Measurements from ENCODE around the gene ARHGAP31.
"Not testable (repeated sequence)": the region's sequence is repeated elsewhere in the genome, so short reads cannot be mapped to it uniquely, and the experiment has no call there.

ARHGAP31 gene

DNA sequence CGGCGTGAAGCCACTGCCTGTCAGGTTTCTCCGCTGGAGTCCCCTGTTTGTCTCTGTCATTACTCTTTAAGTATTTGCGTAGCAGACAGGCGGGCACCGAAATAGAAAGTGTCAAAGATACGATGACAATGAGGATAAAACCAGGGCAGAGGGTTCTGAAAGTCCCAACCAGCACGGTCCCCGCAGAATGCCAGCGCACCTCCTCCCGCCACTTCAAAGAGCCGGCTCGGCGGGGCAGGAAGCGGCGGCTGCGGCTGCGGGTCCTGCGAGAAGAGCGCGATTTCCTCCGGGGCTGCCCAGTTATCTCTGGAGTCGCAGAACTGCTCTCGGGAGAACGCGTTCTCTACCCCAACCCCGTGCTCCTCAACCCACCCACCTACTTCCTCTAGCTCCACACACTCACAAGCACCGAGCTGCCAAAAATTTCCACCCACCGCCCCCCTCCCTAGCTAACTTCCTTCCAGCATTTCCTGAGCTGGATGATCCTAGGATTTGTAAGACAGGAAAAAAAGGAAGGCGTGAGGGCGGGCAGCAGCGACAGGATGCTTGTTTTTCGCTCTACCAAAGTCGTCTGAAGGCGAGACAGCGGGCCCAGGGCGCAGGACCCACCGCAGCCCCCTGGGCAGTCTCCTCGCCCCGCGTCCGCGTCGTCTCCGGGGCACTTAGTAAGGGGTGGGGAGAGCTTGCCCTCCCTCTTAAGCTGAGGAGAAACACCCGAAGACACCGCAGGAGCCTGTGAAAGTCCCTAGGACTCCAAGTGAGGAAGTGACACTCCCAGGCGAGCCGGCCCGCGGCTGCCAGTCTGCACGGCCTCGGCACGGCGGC, at the start of gene ARHGAP31:
TSS of gene ARHGAP31 (plus strand) at position 513 of the 825 bp plus-strand sequence. CDS start 522 bp downstream, outside the sequence.
- DNase-seq, result no peak

DNA sequence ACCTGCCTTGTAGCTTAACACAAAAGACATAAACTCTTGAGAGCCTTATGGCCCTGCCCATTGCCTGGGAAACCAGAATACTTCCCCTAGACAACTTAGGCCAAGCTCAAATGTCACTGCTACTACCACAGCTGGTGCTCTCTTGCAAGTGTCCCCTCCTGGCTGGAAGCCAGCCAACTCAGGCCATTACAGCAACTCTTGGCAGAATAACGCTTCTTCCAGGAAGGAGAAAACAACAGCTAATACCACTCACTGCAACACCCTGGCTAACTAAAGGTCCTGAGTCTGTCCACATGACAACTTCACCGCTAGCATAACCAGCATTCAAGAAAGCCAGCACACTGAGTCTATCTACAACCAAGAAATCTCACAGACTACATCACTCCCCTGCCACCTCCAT, 48.4 kb upstream of the ARHGAP31 start:
- no peak for DNase-seq

GRCh38 chr3:119255214-119255613, 39.0 kb upstream of the ARHGAP31 start:
- no peak for DNase-seq

GRCh38 chr3:119257111-119257510, 37.1 kb upstream of the ARHGAP31 start:
- no peak for DNase-seq

DNA sequence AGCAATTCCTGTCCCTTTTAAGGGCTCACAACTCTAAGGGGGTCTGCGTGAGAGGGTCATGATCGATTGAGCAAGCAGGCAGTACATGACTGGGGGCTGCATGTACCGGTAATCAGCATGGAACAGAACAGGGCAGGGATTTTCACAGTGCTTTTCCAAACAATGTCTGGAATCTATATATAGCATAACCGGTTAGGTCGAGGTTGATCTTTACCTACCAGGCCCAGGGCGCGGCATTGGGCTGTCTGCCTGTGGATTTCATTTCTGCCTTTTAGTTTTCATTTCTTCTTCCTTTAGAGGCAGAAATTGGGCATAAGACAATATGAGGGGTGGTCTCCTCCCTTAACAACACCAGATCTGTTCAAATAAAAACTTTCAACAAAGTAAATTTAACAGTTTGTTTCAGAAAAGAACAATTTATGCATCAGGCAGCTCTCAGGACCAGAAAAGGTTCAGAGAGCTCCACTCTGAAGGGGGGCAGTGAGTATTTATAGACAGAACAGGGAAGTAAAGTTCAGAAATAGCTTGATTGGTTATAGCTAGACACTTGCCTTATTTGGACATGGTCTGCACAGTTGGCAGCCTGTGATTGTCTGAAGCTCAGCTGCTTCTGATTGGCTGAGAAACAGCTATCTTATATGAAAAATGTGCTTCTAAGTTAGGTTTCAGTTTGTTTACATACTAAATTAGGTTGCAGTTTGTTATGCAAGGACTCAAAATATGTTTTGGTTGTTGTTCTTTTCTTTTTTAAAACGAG, 36.4 kb upstream of the ARHGAP31 start:
- no peak for DNase-seq

- no peak for DNase-seq
Observed at GRCh38 chr3:119258915-119259314, 35.3 kb upstream of the ARHGAP31 start.

GRCh38 chr3:119259821-119260220, 34.4 kb upstream of the ARHGAP31 start:
- DNase-seq, result no peak

DNA sequence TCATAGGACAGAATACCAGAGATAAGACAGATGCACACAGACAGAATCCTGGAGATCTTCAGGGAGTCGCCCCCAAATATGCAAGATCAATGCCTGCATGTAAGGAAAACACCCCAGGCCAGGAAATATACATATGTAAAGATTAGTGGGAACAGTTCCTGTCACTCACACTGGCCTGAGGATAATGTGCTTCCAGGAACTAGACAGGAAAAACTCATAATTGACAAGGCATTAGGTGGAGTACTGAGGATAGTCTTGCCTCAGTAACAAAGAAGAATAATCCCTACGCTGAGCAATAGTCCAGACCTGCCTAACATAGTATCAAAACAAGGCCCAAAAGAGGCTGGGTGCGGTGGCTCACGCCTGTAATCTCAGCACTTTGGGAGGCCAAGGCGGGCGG, 33.1 kb upstream of the ARHGAP31 start:
- DNase-seq, result no peak

DNA sequence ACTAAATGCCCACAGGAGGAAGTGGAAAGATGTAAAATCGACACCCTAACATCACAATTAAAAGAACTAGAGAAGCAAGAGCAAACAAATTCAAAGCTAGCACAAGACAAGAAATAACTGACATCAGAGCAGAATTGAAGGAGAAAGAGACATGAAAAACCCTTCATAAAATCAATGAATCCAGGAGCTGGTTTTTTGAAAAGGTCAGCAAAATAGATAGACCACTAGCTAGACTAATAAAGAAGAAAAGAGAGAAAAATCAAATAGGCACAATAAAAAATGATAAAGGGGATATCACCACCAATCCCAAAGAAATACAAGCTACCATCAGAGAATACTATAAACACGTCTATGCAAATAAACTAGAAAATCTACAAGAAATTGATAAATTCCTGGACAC, 24.0 kb upstream of the ARHGAP31 start:
- DNase-seq, result not testable (repeated sequence)

DNA sequence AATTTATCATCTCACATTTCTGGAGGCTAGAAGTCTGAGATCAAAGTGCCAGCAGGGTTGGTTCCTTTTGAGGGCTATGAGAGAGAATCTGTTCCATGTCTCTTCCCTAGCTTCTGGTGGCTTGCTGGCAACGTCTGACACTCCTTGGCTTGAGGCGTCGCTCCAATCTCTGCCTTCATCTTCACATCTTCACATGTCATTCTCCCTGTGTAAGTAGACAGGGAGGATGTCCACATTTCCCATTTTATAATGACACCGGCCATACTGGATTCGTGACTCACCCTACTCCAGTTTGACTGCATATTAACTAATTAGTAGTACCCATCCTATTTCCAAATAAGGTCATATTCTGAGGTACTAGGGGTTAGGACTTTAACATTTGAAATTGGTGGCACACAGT, 17.5 kb upstream of the ARHGAP31 start:
- DNase-seq, result no peak

- DNase-seq, result no peak
Observed at GRCh38 chr3:119279101-119279554, 15.1 kb upstream of the ARHGAP31 start.

GRCh38 chr3:119279584-119280243, 14.5 kb upstream of the ARHGAP31 start:
- no peak for DNase-seq

DNA sequence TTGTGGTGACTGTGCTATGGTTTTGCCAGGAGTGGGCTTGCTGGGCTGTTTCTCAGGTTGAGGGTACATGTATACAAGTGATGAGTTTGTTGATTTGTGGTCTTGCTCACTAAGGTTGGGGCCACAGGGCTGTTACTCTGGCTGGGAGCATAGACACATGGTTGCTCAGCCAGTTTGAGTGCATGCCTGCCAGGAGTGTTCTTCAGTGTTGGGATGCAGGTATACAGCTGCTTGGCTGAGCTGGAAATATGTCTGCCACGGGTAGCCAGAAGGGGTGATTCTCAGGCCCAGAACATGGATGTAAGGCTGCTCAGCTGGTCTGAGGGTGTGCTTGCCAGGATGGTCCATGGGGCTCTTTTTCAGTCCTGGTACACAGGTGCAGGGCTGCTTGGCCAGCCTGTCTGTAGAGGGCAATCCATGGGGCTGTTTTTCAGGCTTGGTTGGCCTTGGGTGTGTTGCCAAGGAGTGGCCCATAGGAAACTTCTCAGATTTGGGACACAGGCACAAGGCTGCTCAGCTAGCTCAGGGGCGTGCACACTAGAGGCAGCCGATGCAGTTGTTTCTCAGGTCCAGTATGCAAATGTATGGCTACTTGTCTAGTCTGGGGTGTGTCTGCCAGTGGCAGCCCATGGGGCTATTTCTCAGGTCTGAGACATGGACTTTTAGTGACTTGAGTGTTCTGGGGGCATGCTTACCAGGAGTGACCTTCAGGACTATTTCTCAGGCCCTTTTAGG, 5.3 kb upstream of the ARHGAP31 start:
- DNase-seq, result no peak

DNA sequence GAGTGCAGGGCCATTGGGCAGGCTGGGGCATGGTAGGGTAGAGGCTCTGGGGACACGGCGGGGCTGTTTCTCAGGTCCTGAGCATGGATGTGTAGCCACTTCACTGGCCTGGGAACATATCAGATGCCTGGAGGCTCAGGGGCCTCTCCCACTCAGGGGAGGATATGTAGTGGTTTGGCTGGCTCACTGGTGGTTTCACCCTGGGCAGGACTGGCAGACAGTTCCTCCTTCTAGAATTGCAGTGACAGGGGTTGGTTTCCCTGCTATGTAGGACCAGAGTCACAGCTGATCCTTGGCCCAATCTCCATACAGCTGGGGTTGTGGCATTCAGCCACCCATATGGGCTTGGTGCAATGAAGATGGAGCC, 4.8 kb upstream of the ARHGAP31 start:
- no peak for DNase-seq

GRCh38 chr3:119290613-119291012, 3.6 kb upstream of the ARHGAP31 start:
- DNase-seq, result no peak

DNA sequence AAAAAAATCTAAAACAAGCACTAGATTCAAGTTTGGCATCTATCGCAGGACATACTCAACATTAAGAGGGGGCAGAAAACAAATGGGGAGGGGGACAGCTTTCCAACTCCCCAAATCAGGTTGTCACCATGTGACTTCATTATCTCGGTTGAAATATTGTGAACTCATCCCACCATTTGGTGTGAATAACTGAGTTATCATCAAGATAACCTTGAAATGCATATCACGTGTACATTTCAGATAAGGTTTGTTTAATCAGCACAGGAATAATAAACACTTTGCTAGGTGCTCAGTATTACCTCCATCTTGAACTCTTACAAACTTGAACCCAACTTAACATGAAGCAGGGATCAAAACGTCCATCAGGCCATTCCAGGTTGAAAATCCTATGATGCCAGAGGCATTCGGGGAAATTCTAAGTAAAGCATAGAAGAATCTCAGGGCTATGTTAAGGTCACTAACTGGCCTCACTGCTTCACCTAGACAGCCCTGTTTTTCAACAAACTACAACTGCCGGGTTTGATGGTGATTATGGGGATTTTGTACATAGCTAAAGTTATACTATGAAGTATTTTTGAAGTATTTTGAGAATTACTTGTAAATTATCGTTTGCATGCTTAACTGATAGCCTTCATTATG, 3.0 kb upstream of the ARHGAP31 start:
- DNase-seq, result no peak

DNA sequence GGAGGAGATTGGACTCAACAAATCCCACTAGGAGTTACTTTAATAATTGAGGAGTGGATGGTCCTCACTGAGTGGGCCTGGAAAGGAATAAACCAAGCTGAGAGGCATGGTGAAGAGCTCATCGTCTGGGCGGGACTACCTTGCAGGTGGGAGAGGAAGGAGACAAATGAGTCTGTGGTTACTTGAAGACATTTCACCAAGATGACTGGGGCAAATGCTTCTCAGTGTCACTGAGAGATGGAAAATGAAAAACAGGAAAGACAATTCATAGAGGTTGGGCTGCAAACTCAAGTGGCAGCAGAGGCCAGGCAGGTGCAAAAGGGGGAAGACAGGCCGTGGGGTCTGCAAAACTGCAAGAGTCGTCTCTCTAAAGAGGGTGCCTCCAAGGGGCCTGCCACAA, 1.5 kb upstream of the ARHGAP31 start:
- DNase-seq, result no peak

DNA sequence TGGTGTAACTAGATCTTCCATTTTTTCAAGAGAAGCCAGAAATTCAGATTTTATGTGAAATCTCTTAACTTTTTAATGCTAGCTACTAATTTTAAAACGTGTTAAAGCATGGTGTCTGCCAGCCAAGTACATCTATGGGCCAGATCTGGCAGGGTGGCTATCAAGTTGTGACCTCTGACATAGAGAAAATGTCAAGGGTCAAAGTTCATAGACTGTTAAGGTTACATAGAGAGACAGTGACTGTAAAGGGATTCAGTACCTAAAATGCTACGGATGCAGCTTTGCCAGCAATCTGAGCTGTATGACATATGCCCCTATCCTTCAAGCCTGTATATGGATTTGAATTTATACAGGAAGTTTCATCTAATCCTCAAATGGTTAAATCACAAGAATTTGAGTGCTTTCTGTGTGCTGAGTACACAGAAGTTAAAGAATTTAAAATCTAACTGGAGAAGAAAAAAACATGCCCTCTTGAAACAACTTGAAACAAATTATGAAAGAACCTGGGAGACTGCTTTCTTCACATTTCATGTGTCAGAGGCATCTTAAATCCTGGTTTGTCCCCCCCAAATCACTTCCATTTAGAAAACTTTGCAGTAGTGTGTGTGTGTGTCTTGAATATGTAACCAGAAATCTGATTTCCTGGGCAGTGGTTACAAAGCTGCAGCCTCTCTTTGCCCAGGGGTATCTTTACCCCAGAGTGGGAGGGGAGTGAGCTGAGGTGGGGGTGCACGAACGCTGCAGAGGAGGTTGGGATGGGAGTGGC, 895 bp upstream of the ARHGAP31 start:
- no peak for DNase-seq

GRCh38 chr3:119294696-119295671, 801 bp downstream of the ARHGAP31 start:
- no peak for DNase-seq
